ENCODE measurements around the gene ACTL6A. TPM values are rescaled to one million over a fixed set of nuclear protein-coding genes. Genes with fewer than 3 reads are reported as not detected.

ACTL6A gene
- total RNA-seq, 8 experiments from 2014 or later: 30.2 to 104 (median 51.0) TPM

- H3K4me3 ChIP-seq: no peak overlapping the region
- in situ Hi-C loops (cut with MboI; ENCODE audit: low pct_unique_long_range_greater_than_20kb in 2 of 9, low sequenced_read_pairs in 9 of 9, unreplicated experiment in 9 of 9): loop anchor here in 1 of 9 experiments (25.0 kb wide), 1 partner anchor 108 kb away; no protein-coding TSS in a partner anchor
- peak in 7 of 8 experiments; percentile 80 to 97 (median 91) for ATAC-seq (replicated peaks in 6 of 8)
- WGBS, 10 experiments: 0 to 69% (median 62%) methylated on average over 1 to 2 of the region's 2 CpGs; no CpG with 5 or more reads in 1 of the 10 experiments
- H3K4me1 ChIP-seq (replicated peaks in 1 of 2): no peaks in the 10 kb centered on the region
- H3K27ac ChIP-seq: peak overlapping the region in 1 of 2 donors; percentile 51
Observed at GRCh38 chr3:179544981-179545645, 17.6 kb upstream of the ACTL6A start.

GRCh38 chr3:179546814-179547241, 15.9 kb upstream of the ACTL6A start:
- Histone ChIP-seq H3K4me1 (replicated peaks in 1 of 2) (no peaks in the 10 kb centered on the region), H3K4me3 (no peak overlapping the region), H3K27ac (no peak overlapping the region)
- no peak for ATAC-seq (replicated peaks in 6 of 8)
- WGBS, 10 experiments: 81 to 100% (median 94%) methylated on average over 1 to 2 of the region's 2 CpGs; no CpG with 5 or more reads in 7 of the 10 experiments
- in situ Hi-C loops (cut with MboI; ENCODE audit: low pct_unique_long_range_greater_than_20kb in 2 of 9, low sequenced_read_pairs in 9 of 9, unreplicated experiment in 9 of 9): loop anchor here in 1 of 9 experiments (25.0 kb wide), 1 partner anchor 110 kb away; no protein-coding TSS in a partner anchor

GRCh38 chr3:179551349-179552105, 11.2 kb upstream of the ACTL6A start:
- no peaks in the 10 kb centered on the region for H3K4me1 ChIP-seq (replicated peaks in 1 of 2)
- ATAC-seq (replicated peaks in 6 of 8): peak in 1 of 8 experiments; percentile 46
- H3K27ac ChIP-seq: no peak overlapping the region
- H3K4me3 ChIP-seq: no peak overlapping the region
- in situ Hi-C loops (cut with MboI; ENCODE audit: low pct_unique_long_range_greater_than_20kb in 2 of 9, low sequenced_read_pairs in 9 of 9, unreplicated experiment in 9 of 9): loop anchor here in 5 of 9 experiments (10.0 to 25.0 kb wide), 4 partner anchors 114 to 539 kb away; no protein-coding TSS in a partner anchor
- 30 to 88% (median 63%) methylated on average over 2 to 4 of the region's 4 CpGs for WGBS, 10 experiments

- ATAC-seq (replicated peaks in 6 of 8): no peak
- WGBS, 10 experiments: 0 to 4% (median 0%) methylated on average over 1 to 3 of the region's 3 CpGs; no CpG with 5 or more reads in 1 of the 10 experiments
- Histone ChIP-seq H3K4me1 (replicated peaks in 1 of 2) (peaks cover 0 to 5% of the 10 kb centered on the region in 2 donors), H3K4me3 (no peak overlapping the region), H3K27ac (no peak overlapping the region)
- in situ Hi-C loops (cut with MboI; ENCODE audit: low pct_unique_long_range_greater_than_20kb in 2 of 9, low sequenced_read_pairs in 9 of 9, unreplicated experiment in 9 of 9): loop anchor here in 5 of 9 experiments (10.0 to 25.0 kb wide), 4 partner anchors 122 to 547 kb away; no protein-coding TSS in a partner anchor
Observed at GRCh38 chr3:179558742-179559364, 3.9 kb upstream of the ACTL6A start.

- H3K4me1 ChIP-seq (replicated peaks in 1 of 2): peaks cover 5% of the 10 kb centered on the region in 2 donors
- WGBS, 10 experiments: 20 to 100% (median 66%) methylated on average over 1 of the region's 1 CpG; no CpG with 5 or more reads in 2 of the 10 experiments
- H3K27ac ChIP-seq: no peak overlapping the region
- H3K4me3 ChIP-seq: no peak overlapping the region
- in situ Hi-C loops (cut with MboI; ENCODE audit: low pct_unique_long_range_greater_than_20kb in 2 of 9, low sequenced_read_pairs in 9 of 9, unreplicated experiment in 9 of 9): loop anchor here in 4 of 9 experiments (25.0 kb wide), 3 partner anchors 123 to 548 kb away; no protein-coding TSS in a partner anchor
- ATAC-seq (replicated peaks in 6 of 8): no peak
Observed at GRCh38 chr3:179560791-179561190, 1.9 kb upstream of the ACTL6A start.

GRCh38 chr3:179563271-179563783, 601 bp downstream of the ACTL6A start:
- WGBS, 10 experiments: 0 to 7% (median 0%) methylated on average over 1 to 15 of the region's 40 CpGs; no CpG with 5 or more reads in 2 of the 10 experiments
- H3K27ac ChIP-seq: peak overlapping the region; percentile 81 to 93
- in situ Hi-C loops (cut with MboI; ENCODE audit: low pct_unique_long_range_greater_than_20kb in 2 of 9, low sequenced_read_pairs in 9 of 9, unreplicated experiment in 9 of 9): loop anchor here in 4 of 9 experiments (25.0 kb wide), 3 partner anchors 126 to 551 kb away; no protein-coding TSS in a partner anchor
- H3K4me3 ChIP-seq: peak overlapping the region; percentile 80 to 97 (median 87)
- peak; percentile 29 to 59 (median 40) for ATAC-seq (replicated peaks in 6 of 8)
- peaks cover 5% of the 10 kb centered on the region in 2 donors for H3K4me1 ChIP-seq (replicated peaks in 1 of 2)

GRCh38 chr3:179565496-179565895, 2.8 kb downstream of the ACTL6A start:
- WGBS, 10 experiments: 57 to 100% (median 88%) methylated on average over 1 to 3 of the region's 3 CpGs
- no peak for ATAC-seq (replicated peaks in 6 of 8)
- in situ Hi-C loops (cut with MboI; ENCODE audit: low pct_unique_long_range_greater_than_20kb in 2 of 9, low sequenced_read_pairs in 9 of 9, unreplicated experiment in 9 of 9): loop anchor here in 4 of 9 experiments (25.0 kb wide), 3 partner anchors 128 to 553 kb away; no protein-coding TSS in a partner anchor

GRCh38 chr3:179580992-179581391, 18.3 kb downstream of the ACTL6A start:
- in situ Hi-C loops (cut with MboI; ENCODE audit: low pct_unique_long_range_greater_than_20kb in 2 of 9, low sequenced_read_pairs in 9 of 9, unreplicated experiment in 9 of 9): no loop called here
- 83 to 100% (median 100%) methylated on average over 1 of the region's 1 CpG; no CpG with 5 or more reads in 3 of the 10 experiments for WGBS, 10 experiments
- no peak overlapping the region for H3K4me3 ChIP-seq
- H3K4me1 ChIP-seq (replicated peaks in 1 of 2): no peaks in the 10 kb centered on the region
- ATAC-seq (replicated peaks in 6 of 8): no peak
- H3K27ac ChIP-seq: no peak overlapping the region

More at GRCh38 chr3:179565496-179565895, 2.8 kb downstream of the ACTL6A start:
- Histone ChIP-seq H3K27ac (no peak overlapping the region), H3K4me3 (no peak overlapping the region), H3K4me1 (replicated peaks in 1 of 2) (peaks cover 5% of the 10 kb centered on the region in 2 donors)

- H3K4me3 ChIP-seq: no peak overlapping the region
- in situ Hi-C loops (cut with MboI; ENCODE audit: low pct_unique_long_range_greater_than_20kb in 2 of 9, low sequenced_read_pairs in 9 of 9, unreplicated experiment in 9 of 9): no loop called here
- no peak overlapping the region for H3K27ac ChIP-seq
- no peak for ATAC-seq (replicated peaks in 6 of 8)
- H3K4me1 ChIP-seq (replicated peaks in 1 of 2): no peaks in the 10 kb centered on the region
Observed at GRCh38 chr3:179589143-179589542, 26.4 kb downstream of the ACTL6A start.

GRCh38 chr3:179590669-179591068, 27.9 kb downstream of the ACTL6A start:
- in situ Hi-C loops (cut with MboI; ENCODE audit: low pct_unique_long_range_greater_than_20kb in 2 of 9, low sequenced_read_pairs in 9 of 9, unreplicated experiment in 9 of 9): no loop called here
- WGBS, 10 experiments: 70 to 95% (median 88%) methylated on average over 2 of the region's 2 CpGs; no CpG with 5 or more reads in 1 of the 10 experiments
- Histone ChIP-seq H3K27ac (no peak overlapping the region), H3K4me1 (replicated peaks in 1 of 2) (no peaks in the 10 kb centered on the region), H3K4me3 (no peak overlapping the region)
- ATAC-seq (replicated peaks in 6 of 8): no peak

GRCh38 chr3:179591313-179591712, 28.6 kb downstream of the ACTL6A start:
- no peaks in the 10 kb centered on the region for H3K4me1 ChIP-seq (replicated peaks in 1 of 2)
- no peak overlapping the region for H3K27ac ChIP-seq
- WGBS, 10 experiments: 83 to 100% (median 100%) methylated on average over 1 of the region's 1 CpG; no CpG with 5 or more reads in 2 of the 10 experiments
- H3K4me3 ChIP-seq: no peak overlapping the region
- ATAC-seq (replicated peaks in 6 of 8): no peak
- in situ Hi-C loops (cut with MboI; ENCODE audit: low pct_unique_long_range_greater_than_20kb in 2 of 9, low sequenced_read_pairs in 9 of 9, unreplicated experiment in 9 of 9): no loop called here

GRCh38 chr3:179599531-179599930, 36.8 kb downstream of the ACTL6A start:
- peaks cover 3 to 8% of the 10 kb centered on the region in 2 donors for H3K4me1 ChIP-seq (replicated peaks in 1 of 2)
- in situ Hi-C loops (cut with MboI; ENCODE audit: low pct_unique_long_range_greater_than_20kb in 2 of 9, low sequenced_read_pairs in 9 of 9, unreplicated experiment in 9 of 9): no loop called here

More at GRCh38 chr3:179599531-179599930, 36.8 kb downstream of the ACTL6A start:
- ATAC-seq (replicated peaks in 6 of 8): no peak
- H3K4me3 ChIP-seq: no peak overlapping the region
- 83 to 100% (median 100%) methylated on average over 1 to 4 of the region's 4 CpGs; no CpG with 5 or more reads in 1 of the 10 experiments for WGBS, 10 experiments
- H3K27ac ChIP-seq: no peak overlapping the region

Data from motor neuron (in vitro differentiated cells).